DMS79 (cell line): ENCODE measurements around the gene ATF5.

Source experiments
- DNase-seq: peaks from one replicate; lab custom pipeline; 2025; lab: John Stamatoyannopoulos, UW

The ATF5 gene

GRCh38 chr19:49976496-49976895, 47.5 kb downstream of the ATF5 start:
- no peak for DNase-seq

GRCh38 chr19:49977076-49977475, 48.1 kb downstream of the ATF5 start:
- DNase-seq: no peak

- DNase-seq: no peak
Observed at GRCh38 chr19:49977881-49978280, 48.9 kb downstream of the ATF5 start.

- no peak for DNase-seq
Observed at GRCh38 chr19:49978324-49978723, 49.3 kb downstream of the ATF5 start.

GRCh38 chr19:49981603-49982593, 52.9 kb downstream of the ATF5 start:
- DNase-seq: no peak
